SU-DHL-6 (cell line): ENCODE results near the gene PPP6R3.

Experiments used
- CTCF ChIP-seq: fragments of 200-600 bp; sonication (generic); IDR thresholded peaks from one replicate; pipeline ENCODE4 v1.5.1; 2017; ENCODE audit warnings: antibody characterized with exemption, mild to moderate bottlenecking, low read length, moderate library complexity; ENCODE audit not compliant: insufficient read depth, poor library complexity, severe bottlenecking
- EZH2phosphoT487 ChIP-seq: fragments of 200-600 bp; sonication (generic), shearing (Covaris generic); conservative IDR thresholded peaks from 2 replicates; pipeline ENCODE4 v1.6.1; 2018; ENCODE audit warnings: mild to moderate bottlenecking, antibody characterized with exemption, low read length, moderate library complexity, mixed read lengths

GRCh38 chr11:68545347-68545746, 84.8 kb downstream of the PPP6R3 start:
- TF ChIP-seq CTCF: no peak
- no peak for TF ChIP-seq EZH2phosphoT487
